WTC11 (cell line): ENCODE results near the gene FAM240B. TPM values are rescaled to one million over a fixed set of nuclear protein-coding genes. Genes with fewer than 3 reads are reported as not detected.

Experiments
- ATAC-seq: fragments of 200-7000 bp; cut with Tn5 transposase; 2 replicates; pipeline ENCODE4 v1.10.0; 2021; ENCODE audit warnings: mild to moderate bottlenecking, moderate library complexity
- CTCF ChIA-PET: fragments of 300-600 bp; sonication (Branson Sonifier 250); formaldehyde crosslinking; loops from one replicate; lab custom pipeline; 2021; ENCODE audit warnings: antibody characterized with exemption; lab: Charles Lee
- POLR2A ChIA-PET: fragments of 350-600 bp; sonication (Branson Sonifier 250); formaldehyde crosslinking; loops from one replicate; lab custom pipeline; 2021; ENCODE audit warnings: antibody characterized with exemption; lab: Charles Lee
- DNase-seq: peaks from one replicate; pipeline ENCODE4 v3.0.0; 2021; ENCODE audit warnings: low spot score
- H3K27ac Mint-ChIP-seq: 2 replicates; pipeline ENCODE4 v1.8.0; 2021; ENCODE audit warnings: mixed read lengths
- H3K27me3 Mint-ChIP-seq: 2 replicates; pipeline ENCODE4 v1.8.0; 2021; ENCODE audit warnings: low read depth, mild to moderate bottlenecking, moderate library complexity, mixed read lengths
- H3K36me3 Mint-ChIP-seq: 2 replicates; pipeline ENCODE4 v1.8.0; 2021; ENCODE audit warnings: mixed read lengths
- H3K4me1 Mint-ChIP-seq: 2 replicates; pipeline ENCODE4 v1.8.0; 2022; ENCODE audit warnings: mixed read lengths
- H3K4me3 Mint-ChIP-seq: 2 replicates; pipeline ENCODE4 v1.8.0; 2021; ENCODE audit warnings: mild to moderate bottlenecking, moderate library complexity, mixed read lengths
- H3K9me3 Mint-ChIP-seq: 2 replicates; pipeline ENCODE4 v1.8.0; 2021; ENCODE audit warnings: mixed read lengths
- CBFB ChIP-seq: sonication (generic); formaldehyde crosslinking; IDR thresholded peaks from 2 replicates; pipeline ENCODE4 v1.8.1; 2022; ENCODE audit warnings: mild to moderate bottlenecking, low read depth, missing genetic modification reagents
- EMX1 ChIP-seq: fragments of 250-450 bp; sonication (Bioruptor Pico); IDR thresholded peaks from 2 replicates; pipeline ENCODE4 v1.8.0; 2021; ENCODE audit warnings: mild to moderate bottlenecking
- FOXJ3 ChIP-seq: sonication (generic); formaldehyde crosslinking; IDR thresholded peaks from 2 replicates; pipeline ENCODE4 v1.9.0; 2021; ENCODE audit warnings: missing genetic modification reagents, mild to moderate bottlenecking, borderline replicate concordance
- IRF2 ChIP-seq: sonication (generic); formaldehyde crosslinking; IDR thresholded peaks from 2 replicates; pipeline ENCODE4 v1.8.0; 2022; ENCODE audit warnings: low read depth, missing genetic modification reagents, borderline replicate concordance
- JUN ChIP-seq: sonication (generic); formaldehyde crosslinking; IDR thresholded peaks from 2 replicates; pipeline ENCODE4 v1.8.0; 2023; ENCODE audit warnings: mild to moderate bottlenecking, missing genetic modification reagents
- NFE2L1 ChIP-seq: sonication (generic); formaldehyde crosslinking; IDR thresholded peaks from 2 replicates; pipeline ENCODE4 v1.8.1; 2023; ENCODE audit warnings: missing genetic modification reagents
- NR3C1 ChIP-seq: sonication (generic); formaldehyde crosslinking; conservative IDR thresholded peaks from 2 replicates; pipeline ENCODE4 v1.8.1; 2023; ENCODE audit warnings: low read depth, mild to moderate bottlenecking, missing genetic modification reagents
- SMAD4 ChIP-seq: sonication (generic); formaldehyde crosslinking; IDR thresholded peaks from 2 replicates; pipeline ENCODE4 v1.8.0; 2022; ENCODE audit warnings: mild to moderate bottlenecking, missing genetic modification reagents
- ZNF219 ChIP-seq: sonication (generic); formaldehyde crosslinking; IDR thresholded peaks from 2 replicates; pipeline ENCODE4 v1.8.0; 2023; ENCODE audit warnings: missing genetic modification reagents, mild to moderate bottlenecking, borderline replicate concordance
- ZNF396 ChIP-seq: fragments of 250-450 bp; sonication (Bioruptor Pico); IDR thresholded peaks from 2 replicates; pipeline ENCODE4 v1.8.0; 2021; ENCODE audit warnings: mild to moderate bottlenecking, moderate library complexity, borderline replicate concordance
- total RNA-seq: library from RNA; stranded (reverse); gene quantifications from 3 replicates; pipeline ENCODE4 v1.2.3, GENCODE V29; 2021
- TF ChIP-seq, protein P1 (sequence below): sonication (generic); formaldehyde crosslinking; IDR thresholded peaks from 2 replicates; pipeline ENCODE4 v1.8.1; 2022; ENCODE audit warnings: mild to moderate bottlenecking, moderate library complexity, missing genetic modification reagents
- TF ChIP-seq, protein P2 (sequence below): sonication (generic); formaldehyde crosslinking; IDR thresholded peaks from 2 replicates; pipeline ENCODE4 v1.8.1; 2023; ENCODE audit warnings: mild to moderate bottlenecking, moderate library complexity, missing genetic modification reagents
- TF ChIP-seq, protein P3 (sequence below): fragments of 200-600 bp; IDR thresholded peaks from 2 replicates; pipeline ENCODE4 v1.8.0; 2022; ENCODE audit warnings: antibody characterized with exemption
- TF ChIP-seq, protein P4 (sequence below): sonication (generic); formaldehyde crosslinking; IDR thresholded peaks from 2 replicates; pipeline ENCODE4 v1.8.1; 2023; ENCODE audit warnings: mild to moderate bottlenecking, missing genetic modification reagents
- TF ChIP-seq, protein P5 (sequence below): sonication (generic); formaldehyde crosslinking; IDR thresholded peaks from 2 replicates; pipeline ENCODE4 v1.8.1; 2022; ENCODE audit warnings: mild to moderate bottlenecking, missing genetic modification reagents, moderate library complexity, borderline replicate concordance
- TF ChIP-seq, protein P6 (sequence below): sonication (generic); formaldehyde crosslinking; IDR thresholded peaks from 2 replicates; pipeline ENCODE4 v1.8.0; 2023; ENCODE audit warnings: missing genetic modification reagents
- TF ChIP-seq, protein P7 (sequence below): fragments of 250-450 bp; sonication (Bioruptor Pico); IDR thresholded peaks from 2 replicates; pipeline ENCODE4 v1.8.0; 2021; ENCODE audit warnings: mild to moderate bottlenecking

Gene FAM240B
- total RNA-seq, 1 experiment from 2014 or later = not detected

DNA sequence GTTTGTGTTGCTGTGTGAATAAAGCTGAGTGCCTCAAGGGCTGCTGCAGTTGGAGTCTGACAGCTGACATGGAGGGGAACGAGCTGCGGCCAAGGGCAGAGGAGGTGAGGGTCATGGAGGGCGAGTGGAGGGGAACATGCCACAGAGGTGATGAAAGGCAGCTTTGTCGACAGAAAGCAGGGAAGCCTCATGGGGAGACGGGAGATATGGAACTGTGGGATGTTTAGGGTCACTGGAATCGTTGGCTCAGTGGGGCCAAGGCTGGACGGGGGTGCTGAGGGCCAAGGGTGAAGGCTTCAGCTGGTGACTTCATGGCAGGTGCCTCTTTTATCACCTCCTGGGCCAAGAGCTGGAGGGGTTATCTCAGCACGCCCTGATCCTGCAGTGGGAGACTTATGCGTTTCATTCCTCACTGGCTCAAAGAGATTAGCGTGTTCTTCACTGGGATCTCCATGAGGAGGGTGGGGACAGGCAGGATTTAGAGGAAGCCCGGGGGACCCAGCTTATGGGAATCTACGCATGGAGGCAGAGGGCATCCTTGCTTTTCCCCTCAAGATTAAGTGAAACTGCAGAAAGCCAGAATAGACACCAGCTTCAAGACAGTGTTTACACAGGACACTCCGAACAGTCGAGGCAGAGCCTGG is 42.2 kb downstream of the FAM240B start:
- Mint-ChIP-seq H3K27ac (no peak overlapping the region), H3K27me3 (peaks cover 4% of the 10 kb centered on the region), H3K4me1 (peaks cover 48% of the 10 kb centered on the region), H3K4me3 (no peak overlapping the region), H3K36me3 (no peaks in the 10 kb centered on the region), H3K9me3 (0 out of 2 replicates have a peak, but pooled peaks cover 5% of the 10 kb centered on the region)
- TF ChIP-seq, protein P1, sequence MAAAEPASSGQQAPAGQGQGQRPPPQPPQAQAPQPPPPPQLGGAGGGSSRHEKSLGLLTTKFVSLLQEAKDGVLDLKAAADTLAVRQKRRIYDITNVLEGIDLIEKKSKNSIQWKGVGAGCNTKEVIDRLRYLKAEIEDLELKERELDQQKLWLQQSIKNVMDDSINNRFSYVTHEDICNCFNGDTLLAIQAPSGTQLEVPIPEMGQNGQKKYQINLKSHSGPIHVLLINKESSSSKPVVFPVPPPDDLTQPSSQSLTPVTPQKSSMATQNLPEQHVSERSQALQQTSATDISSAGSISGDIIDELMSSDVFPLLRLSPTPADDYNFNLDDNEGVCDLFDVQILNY = no peak
- TF ChIP-seq, protein P2, sequence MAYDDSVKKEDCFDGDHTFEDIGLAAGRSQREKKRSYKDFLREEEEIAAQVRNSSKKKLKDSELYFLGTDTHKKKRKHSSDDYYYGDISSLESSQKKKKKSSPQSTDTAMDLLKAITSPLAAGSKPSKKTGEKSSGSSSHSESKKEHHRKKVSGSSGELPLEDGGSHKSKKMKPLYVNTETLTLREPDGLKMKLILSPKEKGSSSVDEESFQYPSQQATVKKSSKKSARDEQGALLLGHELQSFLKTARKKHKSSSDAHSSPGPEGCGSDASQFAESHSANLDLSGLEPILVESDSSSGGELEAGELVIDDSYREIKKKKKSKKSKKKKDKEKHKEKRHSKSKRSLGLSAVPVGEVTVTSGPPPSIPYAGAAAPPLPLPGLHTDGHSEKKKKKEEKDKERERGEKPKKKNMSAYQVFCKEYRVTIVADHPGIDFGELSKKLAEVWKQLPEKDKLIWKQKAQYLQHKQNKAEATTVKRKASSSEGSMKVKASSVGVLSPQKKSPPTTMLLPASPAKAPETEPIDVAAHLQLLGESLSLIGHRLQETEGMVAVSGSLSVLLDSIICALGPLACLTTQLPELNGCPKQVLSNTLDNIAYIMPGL (CRISPR knock-in tag) = no peak
- TF ChIP-seq, protein P3, sequence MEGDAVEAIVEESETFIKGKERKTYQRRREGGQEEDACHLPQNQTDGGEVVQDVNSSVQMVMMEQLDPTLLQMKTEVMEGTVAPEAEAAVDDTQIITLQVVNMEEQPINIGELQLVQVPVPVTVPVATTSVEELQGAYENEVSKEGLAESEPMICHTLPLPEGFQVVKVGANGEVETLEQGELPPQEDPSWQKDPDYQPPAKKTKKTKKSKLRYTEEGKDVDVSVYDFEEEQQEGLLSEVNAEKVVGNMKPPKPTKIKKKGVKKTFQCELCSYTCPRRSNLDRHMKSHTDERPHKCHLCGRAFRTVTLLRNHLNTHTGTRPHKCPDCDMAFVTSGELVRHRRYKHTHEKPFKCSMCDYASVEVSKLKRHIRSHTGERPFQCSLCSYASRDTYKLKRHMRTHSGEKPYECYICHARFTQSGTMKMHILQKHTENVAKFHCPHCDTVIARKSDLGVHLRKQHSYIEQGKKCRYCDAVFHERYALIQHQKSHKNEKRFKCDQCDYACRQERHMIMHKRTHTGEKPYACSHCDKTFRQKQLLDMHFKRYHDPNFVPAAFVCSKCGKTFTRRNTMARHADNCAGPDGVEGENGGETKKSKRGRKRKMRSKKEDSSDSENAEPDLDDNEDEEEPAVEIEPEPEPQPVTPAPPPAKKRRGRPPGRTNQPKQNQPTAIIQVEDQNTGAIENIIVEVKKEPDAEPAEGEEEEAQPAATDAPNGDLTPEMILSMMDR = no peak
- TF ChIP-seq, protein P4, sequence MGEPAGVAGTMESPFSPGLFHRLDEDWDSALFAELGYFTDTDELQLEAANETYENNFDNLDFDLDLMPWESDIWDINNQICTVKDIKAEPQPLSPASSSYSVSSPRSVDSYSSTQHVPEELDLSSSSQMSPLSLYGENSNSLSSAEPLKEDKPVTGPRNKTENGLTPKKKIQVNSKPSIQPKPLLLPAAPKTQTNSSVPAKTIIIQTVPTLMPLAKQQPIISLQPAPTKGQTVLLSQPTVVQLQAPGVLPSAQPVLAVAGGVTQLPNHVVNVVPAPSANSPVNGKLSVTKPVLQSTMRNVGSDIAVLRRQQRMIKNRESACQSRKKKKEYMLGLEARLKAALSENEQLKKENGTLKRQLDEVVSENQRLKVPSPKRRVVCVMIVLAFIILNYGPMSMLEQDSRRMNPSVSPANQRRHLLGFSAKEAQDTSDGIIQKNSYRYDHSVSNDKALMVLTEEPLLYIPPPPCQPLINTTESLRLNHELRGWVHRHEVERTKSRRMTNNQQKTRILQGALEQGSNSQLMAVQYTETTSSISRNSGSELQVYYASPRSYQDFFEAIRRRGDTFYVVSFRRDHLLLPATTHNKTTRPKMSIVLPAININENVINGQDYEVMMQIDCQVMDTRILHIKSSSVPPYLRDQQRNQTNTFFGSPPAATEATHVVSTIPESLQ (CRISPR knock-in tag) = no peak
- TF ChIP-seq, protein P5, sequence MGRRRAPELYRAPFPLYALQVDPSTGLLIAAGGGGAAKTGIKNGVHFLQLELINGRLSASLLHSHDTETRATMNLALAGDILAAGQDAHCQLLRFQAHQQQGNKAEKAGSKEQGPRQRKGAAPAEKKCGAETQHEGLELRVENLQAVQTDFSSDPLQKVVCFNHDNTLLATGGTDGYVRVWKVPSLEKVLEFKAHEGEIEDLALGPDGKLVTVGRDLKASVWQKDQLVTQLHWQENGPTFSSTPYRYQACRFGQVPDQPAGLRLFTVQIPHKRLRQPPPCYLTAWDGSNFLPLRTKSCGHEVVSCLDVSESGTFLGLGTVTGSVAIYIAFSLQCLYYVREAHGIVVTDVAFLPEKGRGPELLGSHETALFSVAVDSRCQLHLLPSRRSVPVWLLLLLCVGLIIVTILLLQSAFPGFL (CRISPR knock-in tag) = no peak
- no peak for TF ChIP-seq ZNF219 (CRISPR knock-in tag)
- TF ChIP-seq, protein P6, sequence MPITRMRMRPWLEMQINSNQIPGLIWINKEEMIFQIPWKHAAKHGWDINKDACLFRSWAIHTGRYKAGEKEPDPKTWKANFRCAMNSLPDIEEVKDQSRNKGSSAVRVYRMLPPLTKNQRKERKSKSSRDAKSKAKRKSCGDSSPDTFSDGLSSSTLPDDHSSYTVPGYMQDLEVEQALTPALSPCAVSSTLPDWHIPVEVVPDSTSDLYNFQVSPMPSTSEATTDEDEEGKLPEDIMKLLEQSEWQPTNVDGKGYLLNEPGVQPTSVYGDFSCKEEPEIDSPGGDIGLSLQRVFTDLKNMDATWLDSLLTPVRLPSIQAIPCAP (CRISPR knock-in tag) = no peak
- no peak for TF ChIP-seq ZNF396 (CRISPR knock-in tag)
- no peak for TF ChIP-seq CBFB (CRISPR knock-in tag)
- TF ChIP-seq, protein P7, sequence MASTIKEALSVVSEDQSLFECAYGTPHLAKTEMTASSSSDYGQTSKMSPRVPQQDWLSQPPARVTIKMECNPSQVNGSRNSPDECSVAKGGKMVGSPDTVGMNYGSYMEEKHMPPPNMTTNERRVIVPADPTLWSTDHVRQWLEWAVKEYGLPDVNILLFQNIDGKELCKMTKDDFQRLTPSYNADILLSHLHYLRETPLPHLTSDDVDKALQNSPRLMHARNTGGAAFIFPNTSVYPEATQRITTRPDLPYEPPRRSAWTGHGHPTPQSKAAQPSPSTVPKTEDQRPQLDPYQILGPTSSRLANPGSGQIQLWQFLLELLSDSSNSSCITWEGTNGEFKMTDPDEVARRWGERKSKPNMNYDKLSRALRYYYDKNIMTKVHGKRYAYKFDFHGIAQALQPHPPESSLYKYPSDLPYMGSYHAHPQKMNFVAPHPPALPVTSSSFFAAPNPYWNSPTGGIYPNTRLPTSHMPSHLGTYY (CRISPR knock-in tag) = no peak
- TF ChIP-seq FOXJ3 = no peak
- no peak for TF ChIP-seq SMAD4 (CRISPR knock-in tag)
- no peak for TF ChIP-seq EMX1
- TF ChIP-seq IRF2 (CRISPR knock-in tag) = no peak
- TF ChIP-seq NFE2L1 (CRISPR knock-in tag) = no peak
- TF ChIP-seq NR3C1 (CRISPR knock-in tag) = no peak
- no peak for TF ChIP-seq JUN (CRISPR knock-in tag)
- ATAC-seq = no peak
- no peak for DNase-seq
- ChIA-PET POLR2A (no interaction called here), CTCF (interaction anchor here (1.6 kb wide), 1 partner anchor 32 kb away, joined by 3 read pairs; no protein-coding TSS in a partner anchor)
